ENCODE measurements around the gene RSU1. TPM values are rescaled to one million over a fixed set of nuclear protein-coding genes. Genes with fewer than 3 reads are reported as not detected.

RSU1 gene
- total RNA-seq, 1 donor from 2014 or later: 81.6 TPM

DNA sequence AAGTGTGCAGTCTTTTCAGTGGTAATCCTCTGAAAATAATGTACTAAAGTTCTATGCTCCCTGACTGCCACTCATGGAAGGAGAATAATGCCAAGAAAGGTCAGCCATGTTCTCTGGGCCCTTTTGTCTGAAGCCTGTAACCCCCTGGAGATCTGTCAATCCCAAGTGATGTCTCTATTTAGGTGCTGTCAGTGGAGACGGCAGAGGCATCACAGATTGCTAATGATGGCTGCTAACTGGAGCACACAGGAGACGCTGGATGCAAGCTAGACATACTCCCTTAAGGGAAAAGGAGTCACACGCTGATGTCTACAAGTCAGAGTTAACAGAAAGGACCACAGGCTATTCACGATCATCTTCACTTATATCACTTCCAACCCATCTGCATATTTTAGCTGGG is 118.8 kb downstream of the RSU1 start:
- peaks cover 2% of the 10 kb centered on the region for H3K36me3 ChIP-seq
- TF ChIP-seq CTCF (IDR thresholded peaks at IDR 0.05): no peak
- no peaks in the 10 kb centered on the region for H3K9me3 ChIP-seq
- H3K27ac ChIP-seq: no peak overlapping the region
- DNase-seq: no peak
- intact Hi-C loops (cut with DNase I): no loop called here
- H3K27me3 ChIP-seq (ENCODE audit: low read depth): no peaks in the 10 kb centered on the region
- no peak for ATAC-seq
- no peak overlapping the region for H3K4me3 ChIP-seq
- no peaks in the 10 kb centered on the region for H3K4me1 ChIP-seq

DNA sequence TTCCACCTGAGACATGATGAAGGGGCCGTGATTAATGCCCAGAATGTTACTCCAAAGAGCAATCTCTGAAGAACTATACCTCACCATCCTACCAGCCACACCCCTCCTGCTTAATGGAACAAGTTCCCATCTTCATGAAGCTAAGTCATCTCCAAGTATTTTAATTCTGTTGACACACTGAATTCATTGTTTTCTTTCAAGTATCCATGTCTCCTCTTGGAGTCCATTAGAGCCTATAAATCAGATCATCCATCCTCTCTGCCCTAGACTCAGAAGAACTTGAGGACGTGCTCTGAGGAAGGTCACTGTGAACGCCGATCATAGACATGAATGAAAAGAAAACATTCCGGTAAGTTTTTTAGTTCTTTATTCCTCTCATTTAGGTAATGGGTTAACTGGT is 126.8 kb downstream of the RSU1 start:
- Histone ChIP-seq H3K4me3 (no peak overlapping the region), H3K4me1 (no peaks in the 10 kb centered on the region), H3K27ac (no peak overlapping the region), H3K9me3 (no peaks in the 10 kb centered on the region), H3K36me3 (peaks cover 18% of the 10 kb centered on the region), H3K27me3 (ENCODE audit: low read depth) (no peaks in the 10 kb centered on the region)
- DNase-seq (no peak), ATAC-seq (no peak)
- intact Hi-C loops (cut with DNase I): no loop called here
- TF ChIP-seq CTCF (IDR thresholded peaks at IDR 0.05): no peak

DNA sequence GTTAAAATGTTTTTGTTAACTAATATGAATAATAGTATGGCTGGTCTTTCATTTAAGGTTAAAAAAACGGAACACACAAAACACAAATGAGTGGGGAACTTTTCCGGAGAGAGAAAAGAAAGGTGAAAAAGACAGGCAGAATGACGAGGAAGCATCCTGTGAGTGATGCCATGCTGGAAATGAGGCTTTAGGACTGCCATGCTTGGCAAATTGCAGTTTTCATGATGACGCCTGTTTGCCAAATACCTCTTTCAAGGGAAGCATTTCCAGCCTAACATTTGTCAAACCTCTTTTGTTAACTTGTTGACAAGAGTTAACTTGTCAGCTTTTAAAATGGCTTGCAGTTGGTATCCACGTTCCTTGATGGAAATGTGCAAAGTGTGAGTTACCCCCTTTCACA is 127.5 kb downstream of the RSU1 start:
- DNase-seq (no peak), ATAC-seq (no peak)
- intact Hi-C loops (cut with DNase I): no loop called here
- H3K4me1 ChIP-seq: no peaks in the 10 kb centered on the region
- peaks cover 18% of the 10 kb centered on the region for H3K36me3 ChIP-seq
- no peak overlapping the region for H3K4me3 ChIP-seq
- H3K27me3 ChIP-seq (ENCODE audit: low read depth): no peaks in the 10 kb centered on the region
- H3K27ac ChIP-seq: no peak overlapping the region
- TF ChIP-seq CTCF (IDR thresholded peaks at IDR 0.05): no peak
- no peaks in the 10 kb centered on the region for H3K9me3 ChIP-seq

- no peak for TF ChIP-seq CTCF (IDR thresholded peaks at IDR 0.05)
Measured at GRCh38 chr10:16689227-16689626, 128.0 kb downstream of the RSU1 start.

GRCh38 chr10:16686054-16686902 is 130.9 kb downstream of the RSU1 start:
- DNase-seq: no peak
- H3K4me3 ChIP-seq: no peak overlapping the region
- H3K9me3 ChIP-seq: no peaks in the 10 kb centered on the region
- TF ChIP-seq CTCF (IDR thresholded peaks at IDR 0.05): no peak
- no peaks in the 10 kb centered on the region for H3K27me3 ChIP-seq (ENCODE audit: low read depth)
- intact Hi-C loops (cut with DNase I): no loop called here
- H3K36me3 ChIP-seq: peaks cover 9% of the 10 kb centered on the region
- no peak overlapping the region for H3K27ac ChIP-seq
- no peak for ATAC-seq
- no peaks in the 10 kb centered on the region for H3K4me1 ChIP-seq

More at GRCh38 chr10:16689227-16689626, 128.0 kb downstream of the RSU1 start:
- H3K27ac ChIP-seq: no peak overlapping the region
- DNase-seq: no peak
- ATAC-seq: no peak
- H3K4me3 ChIP-seq: no peak overlapping the region
- no peaks in the 10 kb centered on the region for H3K4me1 ChIP-seq
- H3K27me3 ChIP-seq (ENCODE audit: low read depth): no peaks in the 10 kb centered on the region
- no peaks in the 10 kb centered on the region for H3K9me3 ChIP-seq
- intact Hi-C loops (cut with DNase I): no loop called here
- H3K36me3 ChIP-seq: peaks cover 18% of the 10 kb centered on the region
